Muscle layer of colon (tissue), 2 donors: Measurements from ENCODE around the gene TAAR2.
"Not testable (repeated sequence)": the region's sequence is repeated elsewhere in the genome, so short reads cannot be mapped to it uniquely, and the experiment has no call there.

ENCODE experiments used
- H3K27ac ChIP-seq: one replicate; pipeline ENCODE4 v1.7.0; 2013; ENCODE audit warnings: low read depth, mild to moderate bottlenecking, low read length, moderate library complexity
- H3K27me3 ChIP-seq, 2 donors: one replicate each; pipeline ENCODE4 v1.7.0; 2013; ENCODE audit warnings: low read length in 2 of 2, mild to moderate bottlenecking in 2 of 2; ENCODE audit not compliant: insufficient read depth in 2 of 2, control insufficient read depth in 1 of 2
- H3K36me3 ChIP-seq: one replicate; pipeline ENCODE4 v1.7.0; 2013; ENCODE audit warnings: mild to moderate bottlenecking, low read length; ENCODE audit not compliant: insufficient read depth
- H3K4me1 ChIP-seq: one replicate; pipeline ENCODE4 v1.7.0; 2013; ENCODE audit warnings: mild to moderate bottlenecking, low read length; ENCODE audit not compliant: insufficient read depth
- H3K4me3 ChIP-seq, 2 donors: one replicate each; pipeline ENCODE4 v1.7.0; 2013; ENCODE audit warnings: low read length in 2 of 2, low read depth in 1 of 2, mild to moderate bottlenecking in 1 of 2, moderate library complexity in 1 of 2
- H3K9ac ChIP-seq: one replicate; pipeline ENCODE4 v1.7.0; 2013; ENCODE audit warnings: low read length
- H3K9me3 ChIP-seq: one replicate; pipeline ENCODE4 v1.7.0; 2013; ENCODE audit warnings: mild to moderate bottlenecking, low read length
- donor health status: abdominal sarcoma.
- donor health status: Adenocarcinoma of cecum.

The TAAR2 gene

DNA sequence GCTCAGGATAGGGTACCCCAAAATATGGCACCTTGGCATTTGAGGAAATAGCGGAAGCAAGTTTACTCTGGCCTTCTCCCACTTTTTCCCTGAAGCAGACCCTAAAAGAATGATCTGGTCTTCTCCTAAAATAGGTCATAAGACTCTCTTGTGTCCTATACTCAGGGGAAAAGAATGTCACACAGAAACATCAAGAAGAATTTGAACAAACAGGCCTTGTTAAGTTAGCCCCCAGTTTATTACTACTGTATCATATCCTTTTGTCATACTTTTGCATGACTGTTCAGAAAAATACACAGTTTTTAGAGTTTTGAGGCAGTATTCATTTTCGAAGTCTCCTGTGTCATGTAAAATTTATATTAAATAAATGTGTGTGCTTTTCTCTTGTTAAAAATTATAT is 12.5 kb downstream of the TAAR2 start:
- H3K4me3 ChIP-seq: no peak overlapping the region
- H3K27me3 ChIP-seq: no peaks in the 10 kb centered on the region
- H3K4me1 ChIP-seq: no peaks in the 10 kb centered on the region
- no peak overlapping the region for H3K9ac ChIP-seq
- no peak overlapping the region for H3K27ac ChIP-seq
- no peaks in the 10 kb centered on the region for H3K36me3 ChIP-seq
- H3K9me3 ChIP-seq: no peaks in the 10 kb centered on the region

DNA sequence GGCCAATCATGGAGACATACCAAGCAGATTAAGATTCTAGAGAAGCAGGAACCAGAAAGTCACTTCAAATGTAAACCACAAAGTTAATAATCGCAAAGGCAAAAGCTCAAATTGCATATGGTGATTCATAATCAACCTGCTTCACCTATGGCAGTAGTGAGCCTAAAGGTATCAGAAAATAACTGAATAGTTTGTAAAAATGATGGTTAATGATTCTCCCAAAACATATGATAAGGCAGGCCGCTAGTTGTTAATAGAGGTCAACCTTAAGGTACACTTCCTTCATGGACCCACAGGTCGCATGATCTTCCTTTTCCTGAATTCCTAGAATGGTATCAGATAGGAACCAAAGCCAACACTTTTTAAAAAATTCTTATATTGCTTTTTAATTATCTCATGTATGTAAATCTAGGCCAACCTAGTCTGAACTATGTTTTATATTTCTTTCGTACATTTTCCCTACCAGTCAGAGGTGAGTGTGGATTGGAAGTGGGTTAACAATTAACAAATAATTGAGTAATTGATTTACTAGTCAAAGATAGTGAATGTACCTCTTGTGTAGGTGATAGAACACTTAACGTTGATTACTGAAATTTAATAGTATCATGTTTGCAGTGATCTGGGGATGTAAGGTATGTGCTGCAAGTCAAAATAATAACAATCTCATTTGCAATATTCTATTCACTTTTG is 16.4 kb downstream of the TAAR2 start:
- Histone ChIP-seq H3K27ac (no peak overlapping the region), H3K27me3 (no peaks in the 10 kb centered on the region), H3K36me3 (no peaks in the 10 kb centered on the region), H3K4me3 (no peak overlapping the region), H3K9me3 (no peaks in the 10 kb centered on the region), H3K4me1 (no peaks in the 10 kb centered on the region), H3K9ac (no peak overlapping the region)

DNA sequence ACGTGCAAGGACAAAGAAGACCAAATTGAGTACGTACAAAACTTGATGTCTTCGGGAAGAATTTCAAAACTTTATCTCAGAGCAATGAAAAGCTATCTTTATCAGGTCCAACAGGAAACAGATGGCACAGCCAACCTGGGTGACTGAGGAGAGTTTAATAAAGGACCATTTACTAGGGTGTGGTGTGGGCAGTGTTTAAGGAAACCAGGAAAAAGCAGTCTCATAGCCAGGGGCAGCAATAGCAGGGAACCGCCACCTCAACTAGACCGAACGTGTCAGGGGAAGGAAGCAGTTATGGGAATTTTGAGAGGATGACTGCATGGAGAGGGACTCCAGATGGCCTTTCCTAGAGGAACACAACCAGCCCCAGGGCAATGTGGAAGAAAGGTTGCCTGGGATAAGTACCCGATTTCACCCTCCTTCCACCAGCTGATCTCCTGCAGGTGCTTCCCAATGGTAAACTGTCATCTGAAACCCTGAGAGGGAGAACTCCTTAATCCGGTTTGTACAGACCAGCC is 19.4 kb downstream of the TAAR2 start:
- Histone ChIP-seq H3K9me3 (no peaks in the 10 kb centered on the region), H3K36me3 (no peaks in the 10 kb centered on the region), H3K9ac (no peak overlapping the region), H3K4me3 (no peak overlapping the region), H3K4me1 (no peaks in the 10 kb centered on the region), H3K27ac (no peak overlapping the region), H3K27me3 (no peaks in the 10 kb centered on the region)

DNA sequence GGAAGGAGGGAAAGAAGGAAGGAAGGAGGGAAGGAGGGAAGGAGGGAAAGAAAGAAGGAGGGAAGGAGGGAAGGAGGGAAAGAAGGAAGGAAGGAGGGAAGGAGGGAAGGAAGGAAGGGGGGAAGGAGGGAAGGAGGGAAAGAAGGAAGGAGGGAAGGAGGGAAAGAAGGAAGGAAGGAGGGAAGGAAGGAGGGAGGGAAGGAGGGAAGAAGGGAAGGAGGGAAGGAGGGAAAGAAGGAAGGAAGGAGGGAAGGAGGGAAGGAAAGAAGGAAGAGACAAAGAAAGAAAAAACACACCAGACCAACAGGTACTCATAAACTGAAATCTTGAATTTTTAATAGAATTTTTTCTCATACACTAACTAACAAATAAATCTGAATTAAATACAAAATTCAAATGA is 23.2 kb downstream of the TAAR2 start:
- H3K4me1 ChIP-seq, H3K9me3 ChIP-seq: not testable (repeated sequence)

DNA sequence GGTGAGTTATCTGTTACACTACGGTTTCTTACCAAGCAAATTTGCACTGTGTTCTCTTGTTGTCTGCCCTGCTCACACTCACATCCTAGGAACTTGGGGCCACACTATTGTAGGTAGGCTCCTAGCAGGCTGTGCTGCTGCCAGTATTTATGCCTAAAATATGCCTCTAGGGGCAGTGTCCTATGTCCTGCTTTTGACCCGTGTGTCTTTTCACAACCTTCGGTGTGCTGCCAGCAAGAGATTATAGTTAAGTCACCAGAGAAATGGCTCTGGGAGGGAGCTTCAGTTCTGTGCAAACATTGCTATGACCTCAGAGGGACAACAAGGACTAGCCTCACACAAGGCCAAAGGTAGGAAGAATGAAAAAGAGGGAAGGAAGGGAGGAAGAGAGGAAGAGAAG is 25.6 kb downstream of the TAAR2 start:
- no peaks in the 10 kb centered on the region for H3K9me3 ChIP-seq
- no peak overlapping the region for H3K27ac ChIP-seq
- no peaks in the 10 kb centered on the region for H3K4me1 ChIP-seq
- H3K36me3 ChIP-seq: no peaks in the 10 kb centered on the region
- H3K27me3 ChIP-seq: no peaks in the 10 kb centered on the region
- H3K4me3 ChIP-seq: no peak overlapping the region
- no peak overlapping the region for H3K9ac ChIP-seq

More for the DNA sequence above, 23.2 kb downstream of the TAAR2 start:
- H3K27ac ChIP-seq, H3K9ac ChIP-seq, H3K36me3 ChIP-seq, H3K27me3 ChIP-seq, H3K4me3 ChIP-seq: not testable (repeated sequence)

DNA sequence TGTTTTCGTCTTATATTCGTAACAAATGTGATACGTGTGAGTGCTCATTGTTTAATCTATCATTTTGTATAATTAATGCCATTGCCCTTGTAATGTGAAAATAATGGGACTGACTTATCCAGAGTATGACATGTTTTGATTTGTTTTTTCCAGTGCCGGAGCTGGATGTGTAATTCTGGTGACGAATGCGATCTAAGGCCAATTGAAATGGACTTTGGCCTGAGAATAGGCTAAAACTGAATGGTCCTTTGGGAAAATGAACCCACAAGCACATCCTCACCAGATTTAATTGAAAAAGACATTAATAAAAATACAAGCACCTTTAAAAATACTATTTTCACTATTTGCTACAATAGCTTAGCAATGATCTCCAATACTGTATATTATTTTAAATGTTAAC is 27.9 kb downstream of the TAAR2 start:
- Histone ChIP-seq H3K9ac (no peak overlapping the region), H3K4me3 (no peak overlapping the region), H3K27me3 (no peaks in the 10 kb centered on the region), H3K27ac (no peak overlapping the region), H3K4me1 (no peaks in the 10 kb centered on the region), H3K9me3 (no peaks in the 10 kb centered on the region), H3K36me3 (no peaks in the 10 kb centered on the region)

DNA sequence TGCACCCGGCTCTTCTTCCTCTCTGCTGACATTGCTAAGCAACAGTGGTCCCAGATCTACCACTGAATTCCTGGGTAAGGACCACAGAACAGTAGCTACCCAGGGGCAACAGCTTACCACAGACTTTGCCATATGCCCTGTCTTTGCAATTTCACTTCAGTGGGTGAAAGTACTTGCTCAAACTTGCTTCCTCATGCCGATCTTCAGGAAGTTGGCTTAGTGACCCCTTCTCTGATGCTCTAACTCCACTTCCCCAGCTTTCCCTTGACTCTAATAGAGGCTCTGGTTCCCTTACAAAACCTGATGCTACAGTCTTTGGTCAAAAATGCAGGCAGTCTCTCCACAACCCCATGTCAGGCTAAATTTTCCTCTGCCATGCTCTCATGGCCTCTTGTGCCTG is 31.2 kb downstream of the TAAR2 start:
- no peak overlapping the region for H3K4me3 ChIP-seq
- no peaks in the 10 kb centered on the region for H3K27me3 ChIP-seq
- no peak overlapping the region for H3K9ac ChIP-seq
- H3K4me1 ChIP-seq: no peaks in the 10 kb centered on the region
- no peak overlapping the region for H3K27ac ChIP-seq
- no peaks in the 10 kb centered on the region for H3K9me3 ChIP-seq
- no peaks in the 10 kb centered on the region for H3K36me3 ChIP-seq

DNA sequence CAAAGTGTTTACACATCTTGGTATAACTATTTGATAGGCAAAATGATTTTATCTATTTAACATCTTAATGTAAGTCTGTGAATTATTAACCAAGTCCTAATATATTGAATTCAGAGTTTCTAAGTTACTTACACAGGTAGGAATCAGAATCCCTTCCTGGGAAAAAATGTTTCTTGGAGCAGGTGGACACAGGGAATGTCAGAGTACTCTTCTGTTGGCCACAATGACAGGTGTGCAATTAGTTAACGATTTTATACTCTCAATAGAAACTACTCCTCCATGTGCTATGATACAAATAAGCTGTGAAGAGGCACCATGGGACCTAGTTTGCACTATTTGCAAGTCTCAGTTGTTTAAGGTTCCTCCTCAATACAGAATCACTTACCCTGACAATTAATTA is 33.7 kb downstream of the TAAR2 start:
- no peaks in the 10 kb centered on the region for H3K4me1 ChIP-seq
- no peaks in the 10 kb centered on the region for H3K9me3 ChIP-seq
- no peaks in the 10 kb centered on the region for H3K36me3 ChIP-seq
- H3K27me3 ChIP-seq: no peaks in the 10 kb centered on the region
- no peak overlapping the region for H3K4me3 ChIP-seq
- H3K27ac ChIP-seq: no peak overlapping the region
- H3K9ac ChIP-seq: no peak overlapping the region

DNA sequence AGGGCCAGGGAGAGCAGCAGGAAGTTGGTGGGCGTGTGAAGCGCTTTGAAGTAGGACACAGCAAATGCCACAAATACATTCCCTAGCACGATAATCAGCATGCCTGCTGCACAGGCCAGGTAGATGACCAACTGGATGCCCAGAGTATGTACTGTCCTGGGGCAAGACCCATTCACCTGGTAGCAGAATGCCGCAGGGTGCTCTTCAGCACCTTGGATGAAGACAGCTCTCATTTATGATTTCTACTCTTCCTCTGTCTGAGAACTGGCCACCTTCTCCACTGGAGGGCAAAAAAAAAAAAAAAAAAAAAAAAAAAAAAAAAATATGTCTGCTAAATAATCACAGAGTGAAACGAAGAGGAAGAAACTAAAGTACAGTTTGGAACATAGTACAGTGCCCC is 34.6 kb downstream of the TAAR2 start, which contains the start of gene TAAR5:
Gene TAAR5, minus strand, starts transcription at position 288 of the 400 bp plus-strand sequence. Its CDS starts 55 bp downstream, at position 233.
- H3K9me3 ChIP-seq: no peaks in the 10 kb centered on the region
- no peak within 1 kb of the TSS for H3K27ac ChIP-seq
- no peaks in the 10 kb centered on the region for H3K36me3 ChIP-seq
- H3K9ac ChIP-seq: no peak within 1 kb of the TSS
- no peaks in the 10 kb centered on the region for H3K27me3 ChIP-seq
- no peak within 1 kb of the TSS for H3K4me3 ChIP-seq
- H3K4me1 ChIP-seq: no peaks in the 10 kb centered on the region

DNA sequence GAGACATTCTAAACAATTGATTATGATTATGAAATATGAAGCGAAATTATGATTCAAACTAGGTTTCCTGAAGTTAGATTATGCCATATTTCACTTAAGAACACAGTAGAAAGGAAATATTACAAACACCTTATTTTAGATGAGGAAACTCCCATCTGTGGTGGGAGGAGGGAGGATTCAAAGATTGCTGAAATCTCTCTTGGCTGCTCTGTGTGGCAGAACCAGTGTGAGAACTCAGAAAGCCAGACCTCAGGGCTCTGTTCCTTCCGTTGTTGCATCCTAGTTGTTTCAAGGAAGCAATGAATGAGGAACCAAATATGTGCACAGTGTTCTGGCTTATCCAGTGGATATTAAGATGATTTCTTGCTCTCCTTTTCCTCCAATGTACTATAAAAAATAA is 36.7 kb downstream of the TAAR2 start:
- Histone ChIP-seq H3K27ac (no peak overlapping the region), H3K4me3 (no peak overlapping the region), H3K27me3 (no peaks in the 10 kb centered on the region), H3K9me3 (no peaks in the 10 kb centered on the region), H3K36me3 (no peaks in the 10 kb centered on the region), H3K9ac (no peak overlapping the region), H3K4me1 (no peaks in the 10 kb centered on the region)

DNA sequence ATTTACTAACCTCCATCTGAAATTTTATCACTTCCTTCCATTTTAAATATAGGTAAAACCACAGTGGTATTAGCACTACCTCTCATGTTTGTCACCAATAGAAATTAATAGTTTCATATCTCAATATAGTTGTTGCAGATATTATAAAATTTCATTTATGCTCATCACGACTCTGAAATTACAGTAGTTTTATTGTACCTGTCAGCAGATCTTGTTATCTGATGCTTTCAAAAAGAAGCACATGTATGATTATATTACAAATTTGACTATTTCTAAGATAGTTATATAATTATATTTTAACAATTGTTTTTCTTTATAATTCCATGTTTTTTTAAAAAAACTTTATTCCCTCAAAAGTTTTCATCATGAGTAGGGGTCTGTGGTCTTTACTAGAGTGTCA is 39.4 kb downstream of the TAAR2 start:
- Histone ChIP-seq H3K27me3 (no peaks in the 10 kb centered on the region), H3K27ac (no peak overlapping the region), H3K9me3 (no peaks in the 10 kb centered on the region), H3K9ac (no peak overlapping the region), H3K4me1 (no peaks in the 10 kb centered on the region), H3K4me3 (no peak overlapping the region), H3K36me3 (no peaks in the 10 kb centered on the region)

DNA sequence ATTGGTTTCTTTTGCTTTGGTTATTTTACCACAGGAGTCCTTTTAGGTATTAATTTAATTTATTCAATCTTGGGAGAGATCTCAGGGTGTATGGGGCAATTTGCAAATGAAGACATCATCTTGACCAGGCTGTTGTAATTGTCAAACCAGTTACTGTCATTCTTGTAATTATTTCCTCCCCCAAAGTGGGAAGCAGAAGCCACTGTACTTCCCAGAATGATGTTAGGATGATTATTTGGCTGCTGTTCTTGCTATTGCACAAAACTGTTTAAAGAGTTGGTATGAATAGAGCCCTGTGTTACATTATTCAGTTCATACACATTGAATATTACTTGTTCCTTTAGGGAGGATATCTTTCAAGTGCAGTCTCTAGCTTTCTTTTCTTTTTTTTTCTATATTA is 52.3 kb downstream of the TAAR2 start:
- no peaks in the 10 kb centered on the region for H3K9me3 ChIP-seq
- H3K4me1 ChIP-seq: no peaks in the 10 kb centered on the region
- H3K36me3 ChIP-seq: no peaks in the 10 kb centered on the region
- H3K27ac ChIP-seq: no peak overlapping the region
- no peaks in the 10 kb centered on the region for H3K27me3 ChIP-seq
- H3K9ac ChIP-seq: no peak overlapping the region
- no peak overlapping the region for H3K4me3 ChIP-seq
